Vagina (tissue), 2 donors: ENCODE data around the gene ADGRV1.

Experiments used
- POLR2A ChIP-seq, 2 donors: fragments of 450-650 bp; IDR thresholded peaks; one replicate each; pipeline ENCODE4 v1.6.1; 2017; ENCODE audit warnings: antibody characterized with exemption in 2 of 2, mild to moderate bottlenecking in 2 of 2, moderate library complexity in 2 of 2
- TF ChIP-seq, protein P1 (sequence below), 3 experiments: fragments of 450-650 bp in 2 of 3; fragments of 200-600 bp in 1 of 3; sonication (generic) in 1 of 3; IDR thresholded peaks; one replicate each; pipeline ENCODE4 v1.5.1; 2017 to 2019; ENCODE audit warnings: antibody characterized with exemption in 3 of 3, mild to moderate bottlenecking in 2 of 3, moderate library complexity in 2 of 3

DNA sequence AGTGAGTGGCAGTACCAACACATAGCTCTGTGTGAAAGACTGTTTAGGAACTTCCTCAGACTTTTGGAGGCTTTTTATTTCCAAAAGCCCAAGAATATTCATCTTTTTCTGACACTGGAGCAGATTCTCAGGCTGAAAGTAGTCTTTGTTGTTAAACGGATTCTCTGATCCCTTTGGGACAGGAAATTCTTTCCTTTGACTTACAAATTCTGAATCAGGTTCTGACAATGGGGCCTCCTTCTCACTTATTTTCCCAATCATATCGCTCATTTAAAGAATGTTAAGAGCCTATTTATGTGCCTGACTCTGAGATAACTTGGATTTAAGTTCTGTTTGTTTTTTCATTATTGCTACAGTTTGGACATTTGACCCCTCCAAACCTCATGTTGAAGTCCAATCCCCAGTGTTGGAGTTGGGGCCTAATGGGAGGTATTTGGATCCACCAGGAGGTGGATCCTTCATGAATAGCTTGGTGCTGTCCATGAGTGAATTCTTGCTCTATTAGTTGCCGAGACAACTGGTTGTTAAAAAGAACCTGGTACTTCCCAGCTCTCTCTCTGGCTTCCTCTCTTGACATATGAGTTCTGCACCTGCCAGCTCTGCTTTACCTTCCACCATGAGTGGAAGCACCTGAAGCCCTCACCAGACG lies 4.1 kb upstream of the ADGRV1 start:
- TF ChIP-seq, protein P1, sequence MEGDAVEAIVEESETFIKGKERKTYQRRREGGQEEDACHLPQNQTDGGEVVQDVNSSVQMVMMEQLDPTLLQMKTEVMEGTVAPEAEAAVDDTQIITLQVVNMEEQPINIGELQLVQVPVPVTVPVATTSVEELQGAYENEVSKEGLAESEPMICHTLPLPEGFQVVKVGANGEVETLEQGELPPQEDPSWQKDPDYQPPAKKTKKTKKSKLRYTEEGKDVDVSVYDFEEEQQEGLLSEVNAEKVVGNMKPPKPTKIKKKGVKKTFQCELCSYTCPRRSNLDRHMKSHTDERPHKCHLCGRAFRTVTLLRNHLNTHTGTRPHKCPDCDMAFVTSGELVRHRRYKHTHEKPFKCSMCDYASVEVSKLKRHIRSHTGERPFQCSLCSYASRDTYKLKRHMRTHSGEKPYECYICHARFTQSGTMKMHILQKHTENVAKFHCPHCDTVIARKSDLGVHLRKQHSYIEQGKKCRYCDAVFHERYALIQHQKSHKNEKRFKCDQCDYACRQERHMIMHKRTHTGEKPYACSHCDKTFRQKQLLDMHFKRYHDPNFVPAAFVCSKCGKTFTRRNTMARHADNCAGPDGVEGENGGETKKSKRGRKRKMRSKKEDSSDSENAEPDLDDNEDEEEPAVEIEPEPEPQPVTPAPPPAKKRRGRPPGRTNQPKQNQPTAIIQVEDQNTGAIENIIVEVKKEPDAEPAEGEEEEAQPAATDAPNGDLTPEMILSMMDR (IDR thresholded peaks at IDR 0.05): no peak
- no peak for TF ChIP-seq POLR2A (IDR thresholded peaks at IDR 0.05)
